Sciatic nerve (tissue), 2 donors: ENCODE measurements around the gene BPIFB1. TPM values are rescaled to one million over a fixed set of nuclear protein-coding genes. Genes with fewer than 3 reads are reported as not detected.

Source experiments
- ATAC-seq: fragments of 200-7000 bp; cut with Tn5 transposase; one replicate; pipeline ENCODE4 v1.9.1; 2020; ENCODE audit warnings: mild to moderate bottlenecking, moderate library complexity
- DNase-seq: peaks from one replicate; pipeline ENCODE4 v3.0.0-alpha.2; 2020; ENCODE audit warnings: low spot score
- intact Hi-C: fragments of 100-400 bp; cut with DNase I; formaldehyde crosslinking; loops from one replicate; pipeline ENCODE4 v1.14.2; 2022
- total RNA-seq: library from RNA; stranded (reverse); fragmentation: NEBNext Ultra II Directional; extraction: Animal tissue kit (Norgen Biotek cat#: 25700); gene quantifications from one replicate; pipeline ENCODE4 v1.2.1, GENCODE V29; 2021
- donor health status: DM: no; HTN: no; CAD: no.
- donor health status: DM: no; HTN: no; CAD: no.

BPIFB1 gene, protein sequence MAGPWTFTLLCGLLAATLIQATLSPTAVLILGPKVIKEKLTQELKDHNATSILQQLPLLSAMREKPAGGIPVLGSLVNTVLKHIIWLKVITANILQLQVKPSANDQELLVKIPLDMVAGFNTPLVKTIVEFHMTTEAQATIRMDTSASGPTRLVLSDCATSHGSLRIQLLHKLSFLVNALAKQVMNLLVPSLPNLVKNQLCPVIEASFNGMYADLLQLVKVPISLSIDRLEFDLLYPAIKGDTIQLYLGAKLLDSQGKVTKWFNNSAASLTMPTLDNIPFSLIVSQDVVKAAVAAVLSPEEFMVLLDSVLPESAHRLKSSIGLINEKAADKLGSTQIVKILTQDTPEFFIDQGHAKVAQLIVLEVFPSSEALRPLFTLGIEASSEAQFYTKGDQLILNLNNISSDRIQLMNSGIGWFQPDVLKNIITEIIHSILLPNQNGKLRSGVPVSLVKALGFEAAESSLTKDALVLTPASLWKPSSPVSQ
- 2.1 TPM for total RNA-seq

DNA sequence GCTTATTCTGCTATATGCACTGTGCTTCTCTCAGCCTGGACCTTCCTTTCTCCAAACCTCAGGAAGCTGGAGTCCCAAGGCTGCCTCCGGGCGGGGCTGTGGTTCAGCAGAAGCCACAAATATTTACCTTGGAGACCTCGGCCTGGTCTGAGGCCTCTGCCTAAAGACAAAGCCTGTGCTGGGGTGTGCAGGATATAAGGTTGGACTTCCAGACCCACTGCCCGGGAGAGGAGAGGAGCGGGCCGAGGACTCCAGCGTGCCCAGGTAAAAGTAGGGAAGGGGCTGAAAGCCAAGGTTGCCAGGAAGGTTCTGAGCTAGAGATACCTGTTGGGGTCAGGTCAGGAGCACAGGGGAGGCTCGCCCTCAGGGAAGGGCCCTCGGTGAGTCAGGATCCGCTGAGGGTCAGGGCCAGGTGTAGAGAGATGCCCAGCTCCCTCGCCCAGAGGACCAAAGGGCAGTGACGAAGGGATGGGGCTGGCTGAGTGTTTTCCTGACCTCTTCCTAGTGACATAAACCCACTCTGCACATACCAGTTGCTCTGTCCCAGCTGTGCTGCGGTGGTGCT is at the start of gene BPIFB1:
BPIFB1 (plus strand) TSS at position 224 of the 565 bp plus-strand sequence. CDS start 2,860 bp downstream, outside the sequence.
- DNase-seq, result no peak
- ATAC-seq, result no peak
- intact Hi-C loops, result loop anchor here (10.0 kb wide), 1 partner anchor 498 kb away; no protein-coding TSS in a partner anchor

GRCh38 chr20:33234050-33234449 is 49.0 kb upstream of the BPIFB1 start:
- ATAC-seq (no peak), DNase-seq (no peak)
- intact Hi-C loops, result no loop called here

DNA sequence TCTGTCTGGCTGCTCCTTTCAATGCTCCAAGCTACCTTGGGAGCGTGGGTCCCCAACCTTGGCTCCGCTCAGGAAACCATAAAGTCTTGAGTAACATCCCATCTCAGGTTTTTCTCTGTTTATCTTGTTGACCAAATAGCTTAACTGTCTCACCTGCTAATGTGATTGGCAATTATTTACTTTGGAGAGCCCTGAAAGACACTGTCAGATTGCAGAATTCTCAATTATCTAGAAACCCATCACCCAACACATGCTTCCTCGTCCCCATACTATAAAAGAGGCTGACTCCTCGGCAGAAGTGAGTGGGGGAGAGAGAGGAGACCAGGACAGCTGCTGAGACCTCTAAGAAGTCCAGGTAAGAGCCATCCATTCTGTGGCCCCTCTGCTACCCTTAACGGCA is 47.3 kb upstream of the BPIFB1 start, which contains the start of gene BPIFA1:
BPIFA1 (plus strand) TSS at position 301 of the 400 bp plus-strand sequence. CDS start 1,716 bp downstream, outside the sequence.
- ATAC-seq, result no peak
- no peak for DNase-seq
- intact Hi-C loops, result no loop called here

DNA sequence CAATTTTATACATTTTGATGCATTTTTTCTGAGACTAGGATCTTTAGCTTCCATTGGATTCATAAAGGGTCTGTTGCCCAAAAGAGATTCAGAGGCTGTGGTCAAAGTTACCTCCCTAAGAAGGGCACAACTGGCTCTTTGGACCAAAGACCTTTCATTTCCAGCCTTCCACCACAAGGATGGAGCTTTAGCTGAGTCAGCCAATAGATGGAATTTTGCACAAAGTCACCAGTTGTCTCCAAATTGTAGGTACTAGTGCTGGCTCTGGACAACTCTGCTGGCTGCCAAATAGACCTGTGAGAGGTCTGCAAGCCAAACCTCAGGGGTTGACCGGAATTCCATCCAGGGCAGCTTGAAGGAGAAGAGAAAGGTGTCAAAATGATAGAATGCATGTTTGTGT is 46.7 kb upstream of the BPIFB1 start:
- ATAC-seq (no peak), DNase-seq (no peak)
- intact Hi-C loops, result no loop called here

- DNase-seq (no peak), ATAC-seq (no peak)
- intact Hi-C loops, result no loop called here
These were observed 45.0 kb upstream of the BPIFB1 start for GRCh38 chr20:33237989-33238388.

DNA sequence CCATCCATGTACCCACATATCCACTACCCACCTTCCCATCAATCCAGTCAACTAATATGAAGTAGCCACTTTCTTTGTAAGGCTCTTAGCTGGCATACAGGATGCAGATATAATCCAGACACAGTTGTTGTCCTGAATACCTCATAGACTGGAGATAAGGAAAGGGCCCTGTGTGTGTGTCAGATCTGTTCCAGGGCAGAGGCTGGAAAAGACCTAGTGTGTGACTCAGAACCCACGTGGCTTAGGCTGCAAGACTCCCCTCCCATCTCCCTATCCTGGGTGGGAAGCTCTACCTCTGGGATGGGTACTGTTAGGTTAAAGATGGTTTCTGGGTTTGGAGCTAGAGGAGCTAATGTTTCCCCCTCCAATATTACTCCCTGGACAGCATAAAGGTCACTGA is 43.6 kb upstream of the BPIFB1 start:
- DNase-seq (no peak), ATAC-seq (no peak)
- intact Hi-C loops, result no loop called here

- ATAC-seq, result no peak
- no peak for DNase-seq
- intact Hi-C loops, result no loop called here
These were observed 42.9 kb upstream of the BPIFB1 start for GRCh38 chr20:33239979-33240736.

GRCh38 chr20:33240923-33241322 is 42.1 kb upstream of the BPIFB1 start:
- DNase-seq (no peak), ATAC-seq (no peak)
- intact Hi-C loops, result no loop called here

- intact Hi-C loops, result no loop called here
- no peak for ATAC-seq
- DNase-seq, result no peak
These were observed 40.5 kb upstream of the BPIFB1 start for GRCh38 chr20:33242319-33243100.

GRCh38 chr20:33246077-33246476 is 36.9 kb upstream of the BPIFB1 start:
- ATAC-seq, result no peak
- intact Hi-C loops, result no loop called here
- no peak for DNase-seq

DNA sequence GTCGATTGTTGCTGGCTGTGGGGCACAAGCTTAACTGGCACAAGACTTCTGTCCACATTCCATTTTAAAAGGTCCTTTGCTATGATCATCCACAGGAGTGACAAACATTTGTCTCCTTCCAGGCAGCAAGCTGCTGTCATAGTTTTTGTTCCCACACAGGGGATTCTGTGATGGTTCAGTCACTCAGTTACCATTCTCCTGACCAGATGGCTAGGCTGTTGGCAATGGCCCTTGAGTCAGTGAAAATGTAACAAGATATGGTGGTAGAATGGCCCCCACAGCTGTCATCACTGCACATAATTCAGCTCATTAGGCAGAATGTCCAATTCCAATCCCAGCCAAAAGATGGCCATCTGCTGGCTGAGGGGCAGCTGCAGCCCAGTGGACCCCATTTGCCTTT is 33.6 kb upstream of the BPIFB1 start:
- intact Hi-C loops, result no loop called here
- ATAC-seq (no peak), DNase-seq (no peak)

DNA sequence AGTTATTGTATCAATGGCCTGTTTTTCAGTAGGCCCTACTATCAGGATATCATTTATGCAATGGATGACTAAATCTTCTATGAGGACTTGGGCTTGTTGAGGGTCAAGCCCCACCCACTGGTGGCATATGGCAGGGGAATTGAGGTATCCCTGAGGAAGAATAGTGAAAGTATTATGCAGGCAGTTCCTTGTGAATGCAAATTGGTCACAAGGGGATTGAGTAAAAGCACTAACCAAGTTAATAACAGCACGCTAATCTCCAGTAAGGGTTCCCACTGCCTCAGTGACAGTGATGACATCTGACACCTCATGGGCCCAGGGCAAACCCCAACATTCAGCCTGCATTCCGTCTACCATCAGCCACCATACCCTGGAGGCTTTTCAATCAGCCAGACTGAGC is 32.3 kb upstream of the BPIFB1 start:
- intact Hi-C loops, result no loop called here
- DNase-seq (no peak), ATAC-seq (no peak)

GRCh38 chr20:33251496-33251895 is 31.5 kb upstream of the BPIFB1 start:
- DNase-seq (no peak), ATAC-seq (no peak)
- intact Hi-C loops, result no loop called here

DNA sequence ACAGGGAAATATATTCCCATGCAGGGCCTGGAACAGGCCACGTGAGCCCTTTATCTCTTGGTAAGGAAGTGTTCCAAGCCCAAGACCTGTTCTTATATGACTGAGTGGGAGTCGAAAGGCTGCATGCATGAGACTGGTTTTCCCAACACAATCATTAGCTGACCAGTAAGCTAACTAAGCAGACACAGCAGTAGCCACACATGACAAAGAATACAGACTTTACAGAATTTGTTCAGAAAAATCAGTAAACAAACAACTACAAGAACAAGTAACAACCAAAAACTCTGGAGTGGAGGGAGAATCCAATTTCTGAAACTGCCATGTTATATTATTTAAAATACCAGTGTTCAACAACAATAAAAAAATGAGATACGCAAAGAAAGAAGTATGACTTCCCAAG is 30.6 kb upstream of the BPIFB1 start:
- intact Hi-C loops, result no loop called here
- ATAC-seq, result no peak
- no peak for DNase-seq

GRCh38 chr20:33255005-33255404 is 28.0 kb upstream of the BPIFB1 start:
- no peak for DNase-seq
- ATAC-seq, result no peak
- intact Hi-C loops, result no loop called here

- ATAC-seq, result no peak
- DNase-seq, result no peak
- intact Hi-C loops, result no loop called here
These were observed 25.8 kb upstream of the BPIFB1 start for GRCh38 chr20:33257237-33257636.

GRCh38 chr20:33259371-33259770 is 23.6 kb upstream of the BPIFB1 start:
- ATAC-seq (no peak), DNase-seq (no peak)
- intact Hi-C loops, result no loop called here

GRCh38 chr20:33261465-33261864 is 21.5 kb upstream of the BPIFB1 start:
- intact Hi-C loops, result no loop called here
- no peak for ATAC-seq
- no peak for DNase-seq

DNA sequence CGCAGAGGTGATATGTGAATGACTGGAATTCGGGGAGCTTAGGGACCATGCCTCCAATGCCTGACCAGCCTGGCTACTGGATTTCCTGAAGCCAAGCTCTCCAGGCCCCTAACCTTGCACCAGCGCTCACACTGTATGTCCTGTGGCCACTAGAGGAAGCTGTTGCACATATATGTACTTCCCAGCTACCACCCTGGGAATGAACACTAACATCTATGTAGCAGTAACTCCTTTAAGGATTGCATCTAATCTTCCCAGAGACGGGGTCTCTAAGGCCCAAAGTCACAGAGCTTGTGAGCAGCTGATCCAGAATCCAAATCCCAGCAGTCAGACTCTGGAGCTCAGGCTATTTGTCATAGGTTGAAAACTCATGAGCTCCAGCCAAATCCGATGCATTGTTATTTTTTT is 20.4 kb upstream of the BPIFB1 start:
- DNase-seq (no peak), ATAC-seq (no peak)
- intact Hi-C loops, result no loop called here
